IgD-negative memory B cell (primary cell): ENCODE data around the gene PTDSS2. TPM values are rescaled to one million over a fixed set of nuclear protein-coding genes. Genes with fewer than 3 reads are reported as not detected.

ENCODE experiments used
- H3K27ac Mint-ChIP-seq, 3 donors: one replicate each; pipeline ENCODE4 v1.8.0; 2020 to 2022; ENCODE audit warnings: mild to moderate bottlenecking in 3 of 3, mixed read lengths in 3 of 3, moderate library complexity in 1 of 3
- H3K27me3 Mint-ChIP-seq: one replicate; pipeline ENCODE4 v1.8.0; 2021; ENCODE audit warnings: mixed read lengths
- H3K36me3 Mint-ChIP-seq: one replicate; pipeline ENCODE4 v1.8.0; 2020; ENCODE audit warnings: mild to moderate bottlenecking, mixed read lengths
- H3K4me1 Mint-ChIP-seq, 3 donors: one replicate each; pipeline ENCODE4 v1.8.0; 2020 to 2022; ENCODE audit warnings: mixed read lengths in 3 of 3, mild to moderate bottlenecking in 1 of 3
- H3K4me3 Mint-ChIP-seq, 4 donors: one replicate each; pipeline ENCODE4 v1.8.0; 2020 to 2022; ENCODE audit warnings: mild to moderate bottlenecking in 4 of 4, mixed read lengths in 4 of 4, moderate library complexity in 3 of 4
- H3K9me3 Mint-ChIP-seq, 3 donors: one replicate each; pipeline ENCODE4 v1.8.0; 2020 to 2021; ENCODE audit warnings: mixed read lengths in 3 of 3, mild to moderate bottlenecking in 1 of 3
- polyA plus RNA-seq: library from polyadenylated mRNA; unstranded; fragments of 300-500 nt; fragmentation: Illumina TruSeq; gene quantifications from one replicate; pipeline ENCODE4 v1.2.3, GENCODE V29; 2021

PTDSS2 gene
- polyA plus RNA-seq, 1 donor from 2014 or later: 10.9 TPM

GRCh38 chr11:445765-446588, 4.1 kb upstream of the PTDSS2 start:
- no peaks in the 10 kb centered on the region for H3K9me3 Mint-ChIP-seq
- peaks cover 10 to 11% (median 11%) of the 10 kb centered on the region in 3 donors for H3K4me1 Mint-ChIP-seq
- H3K27me3 Mint-ChIP-seq: no peaks in the 10 kb centered on the region
- H3K4me3 Mint-ChIP-seq: peak overlapping the region in 3 of 4 donors; percentile 4 to 65 (median 43)
- H3K27ac Mint-ChIP-seq: peak overlapping the region in 1 of 3 donors; percentile 56
- H3K36me3 Mint-ChIP-seq: no peaks in the 10 kb centered on the region

GRCh38 chr11:446891-447290, 3.2 kb upstream of the PTDSS2 start:
- H3K27me3 Mint-ChIP-seq: no peaks in the 10 kb centered on the region
- peak overlapping the region in 1 of 4 donors; percentile 65 for H3K4me3 Mint-ChIP-seq
- peak overlapping the region in 1 of 3 donors; percentile 56 for H3K27ac Mint-ChIP-seq
- no peaks in the 10 kb centered on the region for H3K36me3 Mint-ChIP-seq
- H3K4me1 Mint-ChIP-seq: peaks cover 11 to 16% (median 16%) of the 10 kb centered on the region in 3 donors
- H3K9me3 Mint-ChIP-seq: no peaks in the 10 kb centered on the region

- Mint-ChIP-seq H3K36me3 (no peaks in the 10 kb centered on the region), H3K9me3 (no peaks in the 10 kb centered on the region), H3K4me1 (peaks cover 11 to 20% (median 19%) of the 10 kb centered on the region in 3 donors), H3K27me3 (no peaks in the 10 kb centered on the region), H3K27ac (peak overlapping the region; percentile 97 to 98 (median 98)), H3K4me3 (peak overlapping the region; percentile 92 to 99 (median 96))
Observed at GRCh38 chr11:447923-448731, 2.0 kb upstream of the PTDSS2 start.

DNA sequence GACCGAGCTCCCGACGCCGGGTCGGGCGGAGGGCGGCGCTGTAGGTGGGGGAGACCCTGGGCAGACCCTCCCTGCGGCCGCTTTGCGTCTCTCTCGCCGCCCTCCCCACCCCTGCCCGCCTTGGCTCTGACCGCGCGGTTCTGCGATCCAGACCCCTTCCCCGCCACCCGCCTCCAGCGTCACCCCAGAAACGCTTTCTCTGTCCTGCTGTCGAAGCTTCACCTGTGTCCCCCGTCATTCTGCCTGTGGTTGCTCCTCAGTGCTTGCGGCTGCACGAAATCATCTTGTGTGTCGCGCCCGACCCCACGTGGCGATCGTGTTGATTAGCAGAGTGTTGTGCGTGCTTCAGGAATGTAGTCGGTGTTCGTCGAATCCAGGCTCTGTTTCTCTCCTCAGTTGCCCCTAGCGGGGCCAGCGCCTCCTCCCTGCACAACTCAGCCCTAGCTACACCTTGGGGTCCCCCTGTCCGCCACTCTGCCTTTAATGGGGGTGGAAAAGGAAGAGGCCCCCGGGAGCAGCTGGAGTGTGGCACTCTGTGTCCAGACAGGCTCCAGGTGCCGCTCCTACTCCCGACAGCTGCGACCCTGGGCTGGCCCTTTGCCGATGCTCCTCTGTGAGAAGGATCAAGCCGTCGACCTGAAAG, 851 bp downstream of the PTDSS2 start:
- H3K27me3 Mint-ChIP-seq: no peaks in the 10 kb centered on the region
- H3K36me3 Mint-ChIP-seq: peaks cover 2% of the 10 kb centered on the region
- H3K9me3 Mint-ChIP-seq: no peaks in the 10 kb centered on the region
- H3K4me3 Mint-ChIP-seq: peak overlapping the region; percentile 78 to 98 (median 96)
- peak overlapping the region; percentile 77 to 97 (median 83) for H3K27ac Mint-ChIP-seq
- H3K4me1 Mint-ChIP-seq: peaks cover 11 to 19% (median 18%) of the 10 kb centered on the region in 3 donors

- Mint-ChIP-seq H3K27me3 (no peaks in the 10 kb centered on the region), H3K4me3 (peak overlapping the region in 2 of 4 donors; percentile 78 to 98), H3K36me3 (peaks cover 5% of the 10 kb centered on the region), H3K27ac (peak overlapping the region in 2 of 3 donors; percentile 83 to 87), H3K9me3 (no peaks in the 10 kb centered on the region), H3K4me1 (peaks cover 16 to 24% (median 23%) of the 10 kb centered on the region in 3 donors)
Observed at GRCh38 chr11:451738-452137, 1.7 kb downstream of the PTDSS2 start.

- Mint-ChIP-seq H3K27me3 (no peaks in the 10 kb centered on the region), H3K27ac (peak overlapping the region in 1 of 3 donors; percentile 83), H3K36me3 (peaks cover 5% of the 10 kb centered on the region), H3K4me3 (peak overlapping the region in 2 of 4 donors; percentile 60 to 67), H3K9me3 (no peaks in the 10 kb centered on the region), H3K4me1 (peaks cover 21 to 30% (median 29%) of the 10 kb centered on the region in 3 donors)
Observed at GRCh38 chr11:452203-452744, 2.2 kb downstream of the PTDSS2 start.

- Mint-ChIP-seq H3K36me3 (peaks cover 5% of the 10 kb centered on the region), H3K27ac (peak overlapping the region in 1 of 3 donors; percentile 83), H3K27me3 (no peaks in the 10 kb centered on the region), H3K4me1 (peaks cover 26 to 37% (median 36%) of the 10 kb centered on the region in 3 donors), H3K9me3 (no peaks in the 10 kb centered on the region), H3K4me3 (peak overlapping the region in 2 of 4 donors; percentile 12 to 67)
Observed at GRCh38 chr11:452916-453527, 2.9 kb downstream of the PTDSS2 start.

DNA sequence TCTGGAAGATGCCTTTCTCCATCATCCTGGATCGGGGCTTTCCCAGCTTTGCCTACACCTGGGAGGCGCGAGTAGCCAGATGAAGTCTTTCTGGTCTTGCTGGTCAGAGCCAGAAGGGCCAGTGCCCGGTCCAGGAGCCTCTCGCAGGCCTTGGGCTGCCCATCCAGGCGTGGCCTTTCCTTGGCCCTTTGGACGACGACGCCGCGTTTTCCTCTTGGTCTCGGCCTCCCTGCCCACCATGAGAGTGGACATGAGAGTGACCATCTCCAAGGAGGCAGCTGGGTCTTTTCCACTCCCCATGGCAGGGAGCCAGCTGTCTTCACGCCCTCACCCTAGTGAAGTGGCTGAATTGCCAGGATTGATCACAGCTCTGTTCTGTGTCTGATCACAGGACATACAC, 3.5 kb downstream of the PTDSS2 start:
- H3K27me3 Mint-ChIP-seq: no peaks in the 10 kb centered on the region
- H3K36me3 Mint-ChIP-seq: peaks cover 5% of the 10 kb centered on the region
- peaks cover 25 to 36% (median 35%) of the 10 kb centered on the region in 3 donors for H3K4me1 Mint-ChIP-seq
- no peak overlapping the region for H3K27ac Mint-ChIP-seq
- H3K4me3 Mint-ChIP-seq: no peak overlapping the region
- H3K9me3 Mint-ChIP-seq: no peaks in the 10 kb centered on the region

DNA sequence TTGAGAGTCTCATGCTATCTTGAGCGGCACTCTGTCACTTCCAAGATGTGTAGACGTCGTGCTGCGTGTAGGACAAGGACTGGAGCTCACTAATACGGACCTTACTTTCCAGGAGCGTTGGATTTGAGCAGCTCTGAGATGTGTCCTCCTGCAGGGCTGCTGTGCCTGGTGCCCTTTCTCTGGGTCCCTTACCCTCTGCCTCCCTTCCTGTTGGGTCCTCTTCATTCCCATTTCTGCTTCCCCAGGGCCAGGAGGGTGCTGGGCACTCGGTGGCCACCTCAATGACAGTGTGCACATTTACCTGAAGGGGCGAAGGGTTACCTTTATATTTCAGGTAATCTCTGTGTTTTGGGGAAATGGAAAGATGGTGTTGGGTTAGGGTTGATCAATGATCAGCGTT, 4.0 kb downstream of the PTDSS2 start:
- Mint-ChIP-seq H3K27ac (no peak overlapping the region), H3K4me1 (peaks cover 20 to 33% (median 32%) of the 10 kb centered on the region in 3 donors), H3K27me3 (no peaks in the 10 kb centered on the region), H3K9me3 (no peaks in the 10 kb centered on the region), H3K4me3 (peak overlapping the region in 1 of 4 donors; percentile 23), H3K36me3 (peaks cover 5% of the 10 kb centered on the region)

DNA sequence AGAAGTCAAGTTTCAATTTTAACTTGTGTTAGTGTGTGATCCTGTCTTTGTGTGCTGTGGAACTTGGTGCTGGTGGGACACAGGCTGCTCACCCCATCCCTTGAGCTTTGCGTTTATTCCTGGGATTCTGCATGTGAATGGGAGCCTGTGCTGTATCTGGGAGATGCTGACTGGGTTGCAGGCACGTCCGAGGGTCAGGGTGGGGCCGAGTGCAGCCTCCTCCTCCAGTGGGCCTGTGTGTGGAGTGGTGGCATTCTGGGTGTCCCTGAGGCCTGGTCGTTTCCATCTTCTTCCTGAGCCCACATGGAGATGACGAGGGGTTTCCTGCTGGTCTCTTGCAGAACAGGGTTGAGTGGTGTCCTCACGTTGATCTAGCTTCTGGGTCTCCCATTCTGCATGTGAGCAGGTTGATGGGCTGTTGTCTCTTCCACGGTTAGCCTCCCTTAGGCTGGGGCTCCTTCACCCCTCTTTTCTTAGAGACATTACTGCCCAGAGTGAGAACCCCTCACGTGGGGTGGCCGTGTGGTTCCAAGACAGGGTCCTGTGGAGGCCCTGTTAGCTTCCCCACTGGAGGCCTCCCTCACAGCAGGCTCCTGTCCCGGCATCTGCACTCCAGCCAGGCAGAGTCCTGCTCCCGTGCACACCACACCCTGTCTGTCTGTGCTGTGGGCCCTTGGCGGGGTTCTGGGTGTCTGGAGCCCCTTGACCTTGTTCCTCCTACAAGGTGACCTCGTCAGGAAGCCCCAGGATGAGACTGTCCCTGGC, 4.9 kb downstream of the PTDSS2 start:
- no peaks in the 10 kb centered on the region for H3K9me3 Mint-ChIP-seq
- H3K27ac Mint-ChIP-seq: peak overlapping the region in 2 of 3 donors; percentile 56 to 82

DNA sequence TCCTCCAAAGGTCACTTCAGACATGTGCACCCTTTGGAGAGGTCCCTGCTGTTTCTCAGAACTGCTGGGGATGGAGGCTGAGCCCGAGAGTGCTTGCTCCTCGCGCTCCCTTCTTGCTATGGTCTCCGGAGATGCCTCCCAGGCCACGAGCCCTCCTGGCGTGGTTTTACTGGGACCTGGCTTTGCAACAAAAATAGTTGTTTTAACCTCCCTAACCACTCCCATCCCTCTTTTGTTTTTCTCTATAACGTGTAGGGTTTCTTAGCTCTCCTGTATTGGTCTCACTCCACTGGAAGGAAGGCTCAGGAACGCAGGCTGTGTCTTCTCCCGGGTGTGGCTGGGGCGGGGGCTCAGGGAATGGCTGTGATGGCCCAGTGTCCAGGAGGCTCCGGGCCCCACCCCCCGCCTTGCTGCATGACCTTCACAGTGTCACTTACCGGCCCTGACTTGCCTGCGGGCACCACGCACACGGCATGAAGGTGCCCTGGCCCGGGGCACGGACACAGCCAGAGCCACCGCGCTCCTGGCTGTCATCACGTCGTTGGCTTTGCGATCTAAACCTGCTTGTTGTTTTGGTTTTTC, 5.6 kb downstream of the PTDSS2 start:
- H3K4me1 Mint-ChIP-seq: peaks cover 15 to 31% (median 29%) of the 10 kb centered on the region in 3 donors
- H3K36me3 Mint-ChIP-seq: peaks cover 5% of the 10 kb centered on the region
- peak overlapping the region; percentile 31 to 81 (median 56) for H3K27ac Mint-ChIP-seq
- no peaks in the 10 kb centered on the region for H3K27me3 Mint-ChIP-seq
- H3K9me3 Mint-ChIP-seq: no peaks in the 10 kb centered on the region
- H3K4me3 Mint-ChIP-seq: peak overlapping the region in 2 of 4 donors; percentile 52 to 65

More for the DNA sequence above, 4.9 kb downstream of the PTDSS2 start:
- Mint-ChIP-seq H3K4me3 (peak overlapping the region in 1 of 4 donors; percentile 52), H3K4me1 (peaks cover 18 to 32% (median 30%) of the 10 kb centered on the region in 3 donors), H3K36me3 (peaks cover 5% of the 10 kb centered on the region), H3K27me3 (no peaks in the 10 kb centered on the region)

- peak overlapping the region; percentile 75 to 92 (median 81) for H3K27ac Mint-ChIP-seq
- peaks cover 15 to 24% (median 23%) of the 10 kb centered on the region in 3 donors for H3K4me1 Mint-ChIP-seq
- H3K27me3 Mint-ChIP-seq: no peaks in the 10 kb centered on the region
- H3K9me3 Mint-ChIP-seq: no peaks in the 10 kb centered on the region
- peaks cover 5% of the 10 kb centered on the region for H3K36me3 Mint-ChIP-seq
- H3K4me3 Mint-ChIP-seq: peak overlapping the region; percentile 47 to 91 (median 76)
Observed at GRCh38 chr11:456533-456932, 6.5 kb downstream of the PTDSS2 start.

- H3K4me3 Mint-ChIP-seq: peak overlapping the region; percentile 47 to 91 (median 76)
- H3K4me1 Mint-ChIP-seq: peaks cover 15 to 23% (median 21%) of the 10 kb centered on the region in 3 donors
- H3K9me3 Mint-ChIP-seq: no peaks in the 10 kb centered on the region
- peaks cover 5% of the 10 kb centered on the region for H3K36me3 Mint-ChIP-seq
- peak overlapping the region; percentile 75 to 92 (median 81) for H3K27ac Mint-ChIP-seq
- no peaks in the 10 kb centered on the region for H3K27me3 Mint-ChIP-seq
Observed at GRCh38 chr11:457111-457760, 7.2 kb downstream of the PTDSS2 start.
